ENCODE measurements around the gene ROCK2. TPM values are rescaled to one million over a fixed set of nuclear protein-coding genes. Genes with fewer than 3 reads are reported as not detected.

Gene ROCK2
- polyA plus RNA-seq (ENCODE audit: insufficient read length): 46.2 TPM
- long read RNA-seq, donor 1: 0 reads
- long read RNA-seq, donor 2, partial matches to known transcripts: 10 of 10 reads
- long read RNA-seq, donor 2, other reads (novel, unspliced or antisense): 0 of 10 reads
- long read RNA-seq, donor 3: 0 reads
- long read RNA-seq, donor 4: 0 reads
- long read RNA-seq, donor 5: 0 reads
- long read RNA-seq, donor 6, partial matches to known transcripts: 5 of 5 reads
- long read RNA-seq, donor 6, other reads (novel, unspliced or antisense): 0 of 5 reads
- long read RNA-seq, donor 7, partial matches to known transcripts: 0 of 1 reads
- long read RNA-seq, donor 7, other reads (novel, unspliced or antisense): 0 of 1 reads
- long read RNA-seq, donor 8: 0 reads

- DNase-seq: peak; percentile 90
These were observed at the start of gene ROCK2 for GRCh38 chr2:11344342-11344955. Gene ROCK2, minus strand, starts transcription at chr2:11344636. Its CDS starts 500 bp downstream, at chr2:11344136.

GRCh38 chr2:11393711-11394236 is 49.3 kb upstream of the ROCK2 start:
- DNase-seq: no peak

GRCh38 chr2:11391942-11392266 is 47.5 kb upstream of the ROCK2 start:
- DNase-seq: no peak

- DNase-seq: no peak
These were observed 45.9 kb upstream of the ROCK2 start for GRCh38 chr2:11390399-11390658.

- DNase-seq: peak; percentile 68
These were observed 45.3 kb upstream of the ROCK2 start for GRCh38 chr2:11389551-11390398.

GRCh38 chr2:11389052-11389420 is 44.6 kb upstream of the ROCK2 start:
- no peak for DNase-seq

- no peak for DNase-seq
These were observed 44.0 kb upstream of the ROCK2 start for GRCh38 chr2:11388262-11389051.

- DNase-seq: no peak
These were observed 43.4 kb upstream of the ROCK2 start for GRCh38 chr2:11387843-11388242.

- no peak for DNase-seq
These were observed 42.6 kb upstream of the ROCK2 start for GRCh38 chr2:11387100-11387390.

- DNase-seq: no peak
These were observed 41.4 kb upstream of the ROCK2 start for GRCh38 chr2:11385847-11386246.

- no peak for DNase-seq
These were observed 40.8 kb upstream of the ROCK2 start for GRCh38 chr2:11385216-11385615.

- DNase-seq: no peak
These were observed 35.1 kb upstream of the ROCK2 start for GRCh38 chr2:11379558-11379957.

- DNase-seq: no peak
These were observed 33.6 kb upstream of the ROCK2 start for GRCh38 chr2:11377928-11378545.

GRCh38 chr2:11376071-11376470 is 31.6 kb upstream of the ROCK2 start:
- no peak for DNase-seq

- DNase-seq: no peak
These were observed 31.2 kb upstream of the ROCK2 start for GRCh38 chr2:11375689-11376027.

GRCh38 chr2:11375025-11375688 is 30.7 kb upstream of the ROCK2 start:
- DNase-seq: no peak

- no peak for DNase-seq
These were observed 28.7 kb upstream of the ROCK2 start for GRCh38 chr2:11373096-11373495.

GRCh38 chr2:11371092-11371937 is 26.9 kb upstream of the ROCK2 start:
- no peak for DNase-seq

GRCh38 chr2:11370377-11371091 is 26.1 kb upstream of the ROCK2 start:
- DNase-seq: no peak

GRCh38 chr2:11368059-11368572 is 23.7 kb upstream of the ROCK2 start:
- DNase-seq: no peak
